ENCODE measurements around the gene SORCS1.

DNA sequence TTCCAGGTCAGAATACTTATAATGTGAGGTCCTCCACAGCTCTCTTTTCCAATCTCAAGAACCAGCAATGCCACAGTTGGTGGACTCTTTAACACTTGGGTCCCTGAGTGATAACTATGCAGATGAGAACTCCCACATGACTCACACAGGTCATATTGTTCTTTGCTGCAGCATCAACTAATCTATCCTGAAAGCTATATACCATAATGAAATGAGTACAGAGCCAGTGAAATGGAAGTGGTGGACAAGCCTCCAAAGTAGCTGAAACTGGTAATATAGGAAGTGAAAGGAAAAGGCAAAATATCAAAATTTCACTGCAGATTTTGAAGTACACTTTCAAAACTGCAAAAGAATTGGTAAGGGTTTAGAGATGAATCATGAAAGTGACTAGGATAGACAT lies 45.6 kb downstream of the SORCS1 start:
- TF ChIP-seq CTCF (IDR thresholded peaks at IDR 0.05), result no peak
- TF ChIP-seq POLR2A (IDR thresholded peaks at IDR 0.05), result no peak
